BE2C (cell line): ENCODE measurements around the gene LAMC2.

Experiments
- DNase-seq: peaks from one replicate; pipeline ENCODE4 v3.0.0-alpha.2; 2020
- H3K27me3 ChIP-seq: fragments of 250-450 bp; sonication (Bioruptor Pico); 2 replicates; pipeline ENCODE4 v1.5.1; 2020; ENCODE audit warnings: mild to moderate bottlenecking
- H3K36me3 ChIP-seq: fragments of 250-450 bp; sonication (Bioruptor Pico); 2 replicates; pipeline ENCODE4 v1.5.1; 2020; ENCODE audit warnings: mild to moderate bottlenecking
- H3K4me1 ChIP-seq: fragments of 250-450 bp; sonication (Bioruptor Pico); 2 replicates; pipeline ENCODE4 v1.5.1; 2020
- H3K4me3 ChIP-seq: 2 replicates; pipeline ENCODE4 v1.5.1; 2011; ENCODE audit warnings: low read depth, low read length
- H3K9me3 ChIP-seq: fragments of 250-450 bp; sonication (Bioruptor Pico); 2 replicates; pipeline ENCODE4 v1.5.1; 2020
- CTCF ChIP-seq: IDR thresholded peaks from 2 replicates; pipeline ENCODE4 v1.5.1; 2012; ENCODE audit warnings: mild to moderate bottlenecking, low read depth, low read length

The LAMC2 gene

DNA sequence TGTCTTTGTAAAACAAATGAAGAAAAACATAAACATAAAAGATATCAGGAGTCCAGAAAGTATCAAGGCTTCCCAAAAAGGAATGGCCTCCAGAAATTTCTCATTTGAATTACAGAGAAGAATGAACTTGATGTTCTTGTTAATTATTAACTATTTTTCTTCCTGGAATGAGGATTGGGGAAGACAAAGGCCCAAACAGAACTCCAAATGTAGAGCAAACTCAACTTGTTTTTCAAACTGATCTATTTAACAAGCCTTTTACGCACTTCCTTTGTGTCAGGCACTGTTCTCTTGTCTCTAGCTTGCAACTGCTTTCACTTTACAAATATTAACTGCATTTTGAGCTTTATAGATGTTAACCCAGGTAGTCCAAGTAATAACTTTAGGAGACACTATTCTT, 45.5 kb downstream of the LAMC2 start:
- no peak for TF ChIP-seq CTCF
- no peak for DNase-seq
- H3K36me3 ChIP-seq, result no peaks in the 10 kb centered on the region
- H3K9me3 ChIP-seq, result no peaks in the 10 kb centered on the region
- H3K27me3 ChIP-seq, result no peaks in the 10 kb centered on the region
- peaks cover 5% of the 10 kb centered on the region for H3K4me1 ChIP-seq
- no peak overlapping the region for H3K4me3 ChIP-seq

DNA sequence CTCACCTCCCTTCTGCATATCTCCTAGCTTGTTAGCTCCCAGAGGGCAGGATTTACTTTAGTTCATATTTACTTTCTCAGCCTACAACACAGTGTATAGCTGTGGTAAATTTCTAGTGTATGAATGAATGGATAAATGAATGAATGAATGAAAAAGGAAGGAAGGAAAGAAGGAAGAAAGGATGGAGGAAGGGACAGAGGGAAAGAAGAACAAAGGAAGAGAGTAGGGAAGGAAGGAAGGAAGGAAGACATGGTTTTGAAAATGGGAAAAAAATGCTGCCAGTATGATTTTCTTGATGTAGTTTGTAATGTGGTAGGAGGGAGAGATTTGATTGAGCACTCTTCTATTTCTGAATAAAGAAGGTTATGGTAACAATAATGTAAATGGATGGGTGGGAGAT, 47.0 kb downstream of the LAMC2 start:
- no peaks in the 10 kb centered on the region for H3K27me3 ChIP-seq
- H3K4me1 ChIP-seq, result peaks cover 5% of the 10 kb centered on the region
- no peaks in the 10 kb centered on the region for H3K36me3 ChIP-seq
- TF ChIP-seq CTCF, result no peak
- DNase-seq, result no peak
- H3K9me3 ChIP-seq, result no peaks in the 10 kb centered on the region
- no peak overlapping the region for H3K4me3 ChIP-seq

GRCh38 chr1:183234660-183235476, 48.8 kb downstream of the LAMC2 start:
- TF ChIP-seq CTCF, result peak; percentile 76
- DNase-seq, result peak; percentile 37
- H3K27me3 ChIP-seq, result no peaks in the 10 kb centered on the region
- H3K36me3 ChIP-seq, result no peaks in the 10 kb centered on the region
- no peaks in the 10 kb centered on the region for H3K9me3 ChIP-seq
- no peak overlapping the region for H3K4me3 ChIP-seq
- H3K4me1 ChIP-seq, result peaks cover 5% of the 10 kb centered on the region

DNA sequence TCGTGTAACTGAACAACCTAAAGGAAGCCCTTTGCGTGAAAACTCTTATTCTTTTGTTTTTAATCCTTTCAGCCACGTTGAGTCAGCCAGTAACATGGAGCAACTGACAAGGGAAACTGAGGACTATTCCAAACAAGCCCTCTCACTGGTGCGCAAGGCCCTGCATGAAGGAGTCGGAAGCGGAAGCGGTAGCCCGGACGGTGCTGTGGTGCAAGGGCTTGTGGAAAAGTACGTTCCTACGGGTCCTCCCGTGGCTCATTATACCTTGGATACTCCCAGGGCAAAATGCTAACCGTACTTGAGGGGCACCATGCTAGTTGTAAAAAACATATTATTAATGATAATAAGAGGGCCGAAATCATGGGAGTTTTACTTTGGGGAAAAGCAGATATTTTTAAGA, 49.4 kb downstream of the LAMC2 start:
- Histone ChIP-seq H3K4me1 (peaks cover 5% of the 10 kb centered on the region), H3K4me3 (no peak overlapping the region), H3K36me3 (no peaks in the 10 kb centered on the region), H3K9me3 (no peaks in the 10 kb centered on the region), H3K27me3 (no peaks in the 10 kb centered on the region)
- no peak for TF ChIP-seq CTCF
- no peak for DNase-seq

GRCh38 chr1:183236158-183236725, 50.2 kb downstream of the LAMC2 start:
- DNase-seq, result peak; percentile 57
- Histone ChIP-seq H3K9me3 (no peaks in the 10 kb centered on the region), H3K36me3 (no peaks in the 10 kb centered on the region), H3K4me3 (no peak overlapping the region), H3K27me3 (no peaks in the 10 kb centered on the region), H3K4me1 (peaks cover 5% of the 10 kb centered on the region)
- no peak for TF ChIP-seq CTCF

GRCh38 chr1:183237046-183237445, 51.0 kb downstream of the LAMC2 start:
- H3K36me3 ChIP-seq, result no peaks in the 10 kb centered on the region
- H3K9me3 ChIP-seq, result no peaks in the 10 kb centered on the region
- TF ChIP-seq CTCF, result no peak
- no peaks in the 10 kb centered on the region for H3K27me3 ChIP-seq
- peaks cover 5% of the 10 kb centered on the region for H3K4me1 ChIP-seq
- no peak for DNase-seq
- no peak overlapping the region for H3K4me3 ChIP-seq
